Transverse colon (tissue), 4 donors: Measurements from ENCODE around the gene PTPRD.

Experiments
- CTCF ChIP-seq, 5 experiments: fragments of 200-600 bp in 3 of 5; fragments of 450-650 bp in 2 of 5; sonication (generic) in 3 of 5; IDR thresholded peaks; 1 replicate in 2 of 5; 2 replicates in 3 of 5; pipeline ENCODE4 v1.5.1; 2016 to 2017; ENCODE audit warnings: antibody characterized with exemption in 5 of 5, inconsistent platforms in 3 of 5, mild to moderate bottlenecking in 2 of 5, moderate library complexity in 1 of 5
- EP300 ChIP-seq: sonication (generic); formaldehyde crosslinking; IDR thresholded peaks from one replicate; pipeline ENCODE4 v1.6.1; 2017; ENCODE audit warnings: antibody characterized with exemption, low read depth
- POLR2A ChIP-seq: fragments of 450-650 bp; IDR thresholded peaks from one replicate; pipeline ENCODE4 v1.6.1; 2016; ENCODE audit warnings: antibody characterized with exemption, mild to moderate bottlenecking, moderate library complexity
- POLR2AphosphoS5 ChIP-seq, 3 donors: sonication (generic); formaldehyde crosslinking; IDR thresholded peaks; one replicate each; pipeline ENCODE4 v1.6.1; 2016; ENCODE audit warnings: antibody characterized with exemption in 3 of 3

GRCh38 chr9:9846557-9846956, 766.2 kb downstream of the PTPRD start:
- TF ChIP-seq CTCF (IDR thresholded peaks at IDR 0.05) (no peak), POLR2A (no peak), POLR2AphosphoS5 (IDR thresholded peaks at IDR 0.05) (no peak), EP300 (no peak)
